ENCODE measurements around the gene FBXO34. TPM values are rescaled to one million over a fixed set of nuclear protein-coding genes. Genes with fewer than 3 reads are reported as not detected.
A peak's percentile ranks its signal among the peaks of the same experiment; 100 is the strongest.

FBXO34 gene
- total and polyA plus RNA-seq, 9 of the 15 experiments (the other 6 are each of a cell fraction or from before 2014, with no cell fraction given) = 6.3 to 24.9 (median 16.2) TPM

DNA sequence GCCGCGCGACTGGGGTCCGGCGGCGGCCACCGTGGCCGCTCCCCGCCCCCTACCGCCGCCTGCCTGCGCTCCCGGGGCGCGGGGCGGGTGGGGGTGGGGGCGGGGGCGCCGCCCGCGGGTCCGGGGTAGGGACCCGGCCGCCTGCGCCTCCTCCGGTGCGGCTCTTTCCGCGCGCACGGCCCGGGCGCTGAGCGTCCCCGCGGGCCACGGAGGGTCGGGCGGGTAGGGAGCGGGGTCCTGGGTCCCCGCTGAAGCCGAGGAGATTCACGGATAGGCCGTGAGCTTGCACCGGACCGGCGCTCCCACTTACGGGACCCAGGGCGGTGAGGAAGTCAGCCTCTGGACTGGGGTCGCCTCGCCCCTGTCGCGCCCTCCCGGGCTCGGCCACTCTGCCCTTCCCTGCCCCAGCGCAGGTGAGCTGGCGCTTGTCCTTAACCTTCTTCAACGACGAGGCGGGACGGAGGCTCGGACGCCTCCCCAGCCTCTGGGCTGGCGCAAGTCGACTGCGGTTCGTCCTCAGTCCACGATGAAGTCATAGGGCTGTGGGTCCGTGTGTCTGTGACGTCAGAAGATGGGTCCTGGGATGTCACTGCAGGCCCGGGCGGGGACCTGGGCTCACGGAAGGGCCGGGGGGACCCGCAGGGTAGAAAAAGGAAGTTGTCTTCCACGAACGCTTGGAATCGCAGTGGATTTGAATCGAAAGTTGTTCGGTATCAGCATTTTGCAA is 514 bp downstream of the FBXO34 start (continued):
- no peak for TF ChIP-seq ZNF121 (CRISPR knock-in tag; conservative IDR thresholded peaks at IDR 0.05)
- TF ChIP-seq, protein P1, sequence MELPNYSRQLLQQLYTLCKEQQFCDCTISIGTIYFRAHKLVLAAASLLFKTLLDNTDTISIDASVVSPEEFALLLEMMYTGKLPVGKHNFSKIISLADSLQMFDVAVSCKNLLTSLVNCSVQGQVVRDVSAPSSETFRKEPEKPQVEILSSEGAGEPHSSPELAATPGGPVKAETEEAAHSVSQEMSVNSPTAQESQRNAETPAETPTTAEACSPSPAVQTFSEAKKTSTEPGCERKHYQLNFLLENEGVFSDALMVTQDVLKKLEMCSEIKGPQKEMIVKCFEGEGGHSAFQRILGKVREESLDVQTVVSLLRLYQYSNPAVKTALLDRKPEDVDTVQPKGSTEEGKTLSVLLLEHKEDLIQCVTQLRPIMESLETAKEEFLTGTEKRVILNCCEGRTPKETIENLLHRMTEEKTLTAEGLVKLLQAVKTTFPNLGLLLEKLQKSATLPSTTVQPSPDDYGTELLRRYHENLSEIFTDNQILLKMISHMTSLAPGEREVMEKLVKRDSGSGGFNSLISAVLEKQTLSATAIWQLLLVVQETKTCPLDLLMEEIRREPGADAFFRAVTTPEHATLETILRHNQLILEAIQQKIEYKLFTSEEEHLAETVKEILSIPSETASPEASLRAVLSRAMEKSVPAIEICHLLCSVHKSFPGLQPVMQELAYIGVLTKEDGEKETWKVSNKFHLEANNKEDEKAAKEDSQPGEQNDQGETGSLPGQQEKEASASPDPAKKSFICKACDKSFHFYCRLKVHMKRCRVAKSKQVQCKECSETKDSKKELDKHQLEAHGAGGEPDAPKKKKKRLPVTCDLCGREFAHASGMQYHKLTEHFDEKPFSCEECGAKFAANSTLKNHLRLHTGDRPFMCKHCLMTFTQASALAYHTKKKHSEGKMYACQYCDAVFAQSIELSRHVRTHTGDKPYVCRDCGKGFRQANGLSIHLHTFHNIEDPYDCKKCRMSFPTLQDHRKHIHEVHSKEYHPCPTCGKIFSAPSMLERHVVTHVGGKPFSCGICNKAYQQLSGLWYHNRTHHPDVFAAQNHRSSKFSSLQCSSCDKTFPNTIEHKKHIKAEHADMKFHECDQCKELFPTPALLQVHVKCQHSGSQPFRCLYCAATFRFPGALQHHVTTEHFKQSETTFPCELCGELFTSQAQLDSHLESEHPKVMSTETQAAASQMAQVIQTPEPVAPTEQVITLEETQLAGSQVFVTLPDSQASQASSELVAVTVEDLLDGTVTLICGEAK (IDR thresholded peaks at IDR 0.05) = peak; percentile 59; the same call in 1 of the 2 replicates
- TF ChIP-seq, protein P1 (CRISPR knock-in tag; IDR thresholded peaks at IDR 0.05) = no peak
- no peak for TF ChIP-seq HMG20B (CRISPR knock-in tag; IDR thresholded peaks at IDR 0.05)
- TF ChIP-seq ARNT (IDR thresholded peaks at IDR 0.05) = no peak
- TF ChIP-seq, protein P2, sequence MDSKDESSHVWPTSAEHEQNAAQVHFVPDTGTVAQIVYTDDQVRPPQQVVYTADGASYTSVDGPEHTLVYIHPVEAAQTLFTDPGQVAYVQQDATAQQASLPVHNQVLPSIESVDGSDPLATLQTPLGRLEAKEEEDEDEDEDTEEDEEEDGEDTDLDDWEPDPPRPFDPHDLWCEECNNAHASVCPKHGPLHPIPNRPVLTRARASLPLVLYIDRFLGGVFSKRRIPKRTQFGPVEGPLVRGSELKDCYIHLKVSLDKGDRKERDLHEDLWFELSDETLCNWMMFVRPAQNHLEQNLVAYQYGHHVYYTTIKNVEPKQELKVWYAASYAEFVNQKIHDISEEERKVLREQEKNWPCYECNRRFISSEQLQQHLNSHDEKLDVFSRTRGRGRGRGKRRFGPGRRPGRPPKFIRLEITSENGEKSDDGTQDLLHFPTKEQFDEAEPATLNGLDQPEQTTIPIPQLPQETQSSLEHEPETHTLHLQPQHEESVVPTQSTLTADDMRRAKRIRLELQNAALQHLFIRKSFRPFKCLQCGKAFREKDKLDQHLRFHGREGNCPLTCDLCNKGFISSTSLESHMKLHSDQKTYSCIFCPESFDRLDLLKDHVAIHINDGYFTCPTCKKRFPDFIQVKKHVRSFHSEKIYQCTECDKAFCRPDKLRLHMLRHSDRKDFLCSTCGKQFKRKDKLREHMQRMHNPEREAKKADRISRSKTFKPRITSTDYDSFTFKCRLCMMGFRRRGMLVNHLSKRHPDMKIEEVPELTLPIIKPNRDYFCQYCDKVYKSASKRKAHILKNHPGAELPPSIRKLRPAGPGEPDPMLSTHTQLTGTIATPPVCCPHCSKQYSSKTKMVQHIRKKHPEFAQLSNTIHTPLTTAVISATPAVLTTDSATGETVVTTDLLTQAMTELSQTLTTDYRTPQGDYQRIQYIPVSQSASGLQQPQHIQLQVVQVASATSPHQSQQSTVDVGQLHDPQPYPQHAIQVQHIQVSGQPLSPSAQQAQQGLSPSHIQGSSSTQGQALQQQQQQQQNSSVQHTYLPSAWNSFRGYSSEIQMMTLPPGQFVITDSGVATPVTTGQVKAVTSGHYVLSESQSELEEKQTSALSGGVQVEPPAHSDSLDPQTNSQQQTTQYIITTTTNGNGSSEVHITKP (IDR thresholded peaks at IDR 0.05; ENCODE audit: partially characterized antibody) = peak; percentile 57
- no peak for TF ChIP-seq COPS2 (conservative IDR thresholded peaks at IDR 0.05)
- no peak for TF ChIP-seq ZNF124 (CRISPR knock-in tag; IDR thresholded peaks at IDR 0.05)
- no peak for TF ChIP-seq FOXJ3 (CRISPR knock-in tag; IDR thresholded peaks at IDR 0.05)
- TF ChIP-seq CHD1 (IDR thresholded peaks at IDR 0.05; ENCODE audit: low read length) = no peak
- no peak for TF ChIP-seq XRCC3 (IDR thresholded peaks at IDR 0.05)
- TF ChIP-seq ZC3H4 (CRISPR knock-in tag; IDR thresholded peaks at IDR 0.05; ENCODE audit: borderline replicate concordance) = no peak
- TF ChIP-seq, protein P3, sequence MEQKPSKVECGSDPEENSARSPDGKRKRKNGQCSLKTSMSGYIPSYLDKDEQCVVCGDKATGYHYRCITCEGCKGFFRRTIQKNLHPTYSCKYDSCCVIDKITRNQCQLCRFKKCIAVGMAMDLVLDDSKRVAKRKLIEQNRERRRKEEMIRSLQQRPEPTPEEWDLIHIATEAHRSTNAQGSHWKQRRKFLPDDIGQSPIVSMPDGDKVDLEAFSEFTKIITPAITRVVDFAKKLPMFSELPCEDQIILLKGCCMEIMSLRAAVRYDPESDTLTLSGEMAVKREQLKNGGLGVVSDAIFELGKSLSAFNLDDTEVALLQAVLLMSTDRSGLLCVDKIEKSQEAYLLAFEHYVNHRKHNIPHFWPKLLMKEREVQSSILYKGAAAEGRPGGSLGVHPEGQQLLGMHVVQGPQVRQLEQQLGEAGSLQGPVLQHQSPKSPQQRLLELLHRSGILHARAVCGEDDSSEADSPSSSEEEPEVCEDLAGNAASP (IDR thresholded peaks at IDR 0.05) = no peak
